ENCODE data around the gene CD38.

- no peak for TF ChIP-seq CTCF (IDR thresholded peaks at IDR 0.05; ENCODE audit: low read depth, low read length, poor library complexity, severe bottlenecking)
- no peak for TF ChIP-seq EZH2phosphoT487 (IDR thresholded peaks at IDR 0.05; ENCODE audit: borderline replicate concordance, low read length)
These were observed 30.9 kb downstream of the CD38 start for GRCh38 chr4:15809058-15809457.

Measured in DOHH2 (cell line).